ENCODE measurements around the gene OPRM1.
"Not testable (repeated sequence)": the region's sequence is repeated elsewhere in the genome, so short reads cannot be mapped to it uniquely, and the experiment has no call there.

Gene OPRM1

GRCh38 chr6:154197196-154197860 lies 158.3 kb downstream of the OPRM1 start:
- H3K4me1 ChIP-seq (ENCODE audit: low read length) = no peaks in the 10 kb centered on the region
- H3K4me2 ChIP-seq (ENCODE audit: low read length) = no peak overlapping the region
- no peaks in the 10 kb centered on the region for H3K9me3 ChIP-seq (ENCODE audit: insufficient read depth, low read length)
- H3K36me3 ChIP-seq (replicated peaks; ENCODE audit: low read depth, low read length) = no peaks in the 10 kb centered on the region
- H3K27me3 ChIP-seq (ENCODE audit: low read depth, low read length) = no peaks in the 10 kb centered on the region
- H3K27ac ChIP-seq (ENCODE audit: low read length) = no peak overlapping the region
- H2AFZ ChIP-seq (ENCODE audit: low read depth, low read length) = no peak overlapping the region
- no peak overlapping the region for H3K9ac ChIP-seq (ENCODE audit: low read length)
- no peaks in the 10 kb centered on the region for H3K79me2 ChIP-seq (ENCODE audit: low read length)
- no peak overlapping the region for H3K4me3 ChIP-seq (ENCODE audit: low read length)
- H4K20me1 ChIP-seq (ENCODE audit: insufficient read depth, low read length) = no peaks in the 10 kb centered on the region
- TF ChIP-seq CTCF (IDR thresholded peaks at IDR 0.05; ENCODE audit: low read depth, low read length) = no peak
- no peak for TF ChIP-seq EZH2phosphoT487 (IDR thresholded peaks at IDR 0.05; ENCODE audit: low read depth)

- H3K4me1 ChIP-seq (ENCODE audit: low read length); H3K4me2 ChIP-seq (ENCODE audit: low read length); H3K27ac ChIP-seq (ENCODE audit: low read length); H3K9ac ChIP-seq (ENCODE audit: low read length); H2AFZ ChIP-seq (ENCODE audit: low read depth, low read length); H3K79me2 ChIP-seq (ENCODE audit: low read length); H4K20me1 ChIP-seq (ENCODE audit: insufficient read depth, low read length); H3K27me3 ChIP-seq (ENCODE audit: low read depth, low read length); H3K9me3 ChIP-seq (ENCODE audit: insufficient read depth, low read length); H3K4me3 ChIP-seq (ENCODE audit: low read length); H3K36me3 ChIP-seq (replicated peaks; ENCODE audit: low read depth, low read length): not testable (repeated sequence)
Observed at GRCh38 chr6:154201688-154202087, 162.6 kb downstream of the OPRM1 start.

- Histone ChIP-seq H4K20me1 (ENCODE audit: insufficient read depth, low read length) (no peaks in the 10 kb centered on the region), H3K27me3 (ENCODE audit: low read depth, low read length) (no peaks in the 10 kb centered on the region; the same call in 1 of the 2 replicates), H3K36me3 (replicated peaks; ENCODE audit: low read depth, low read length) (no peaks in the 10 kb centered on the region), H3K9me3 (ENCODE audit: insufficient read depth, low read length) (no peaks in the 10 kb centered on the region), H3K4me1 (ENCODE audit: low read length) (no peaks in the 10 kb centered on the region), H3K4me2 (ENCODE audit: low read length) (no peak overlapping the region), H3K27ac (ENCODE audit: low read length) (no peak overlapping the region), H3K4me3 (ENCODE audit: low read length) (no peak overlapping the region), H3K9ac (ENCODE audit: low read length) (no peak overlapping the region), H2AFZ (ENCODE audit: low read depth, low read length) (no peak overlapping the region), H3K79me2 (ENCODE audit: low read length) (no peaks in the 10 kb centered on the region)
- no peak for TF ChIP-seq CTCF (IDR thresholded peaks at IDR 0.05; ENCODE audit: low read depth, low read length)
- TF ChIP-seq EZH2phosphoT487 (IDR thresholded peaks at IDR 0.05; ENCODE audit: low read depth) = no peak
Observed at GRCh38 chr6:154202339-154202738, 163.3 kb downstream of the OPRM1 start.

GRCh38 chr6:154202958-154203357 lies 163.9 kb downstream of the OPRM1 start:
- TF ChIP-seq CTCF (IDR thresholded peaks at IDR 0.05; ENCODE audit: low read depth, low read length) (no peak), EZH2phosphoT487 (IDR thresholded peaks at IDR 0.05; ENCODE audit: low read depth) (no peak)
- Histone ChIP-seq H3K36me3 (replicated peaks; ENCODE audit: low read depth, low read length) (no peaks in the 10 kb centered on the region), H3K9me3 (ENCODE audit: insufficient read depth, low read length) (no peaks in the 10 kb centered on the region), H3K27me3 (ENCODE audit: low read depth, low read length) (no peaks in the 10 kb centered on the region; the same call in 1 of the 2 replicates), H3K9ac (ENCODE audit: low read length) (no peak overlapping the region), H3K4me3 (ENCODE audit: low read length) (no peak overlapping the region), H3K4me1 (ENCODE audit: low read length) (no peaks in the 10 kb centered on the region), H3K27ac (ENCODE audit: low read length) (no peak overlapping the region), H2AFZ (ENCODE audit: low read depth, low read length) (no peak overlapping the region), H3K79me2 (ENCODE audit: low read length) (no peaks in the 10 kb centered on the region), H4K20me1 (ENCODE audit: insufficient read depth, low read length) (no peaks in the 10 kb centered on the region), H3K4me2 (ENCODE audit: low read length) (no peak overlapping the region)

Measured in OCI-LY3 (cell line).